ENCODE data around the gene SPPL3.

DNA sequence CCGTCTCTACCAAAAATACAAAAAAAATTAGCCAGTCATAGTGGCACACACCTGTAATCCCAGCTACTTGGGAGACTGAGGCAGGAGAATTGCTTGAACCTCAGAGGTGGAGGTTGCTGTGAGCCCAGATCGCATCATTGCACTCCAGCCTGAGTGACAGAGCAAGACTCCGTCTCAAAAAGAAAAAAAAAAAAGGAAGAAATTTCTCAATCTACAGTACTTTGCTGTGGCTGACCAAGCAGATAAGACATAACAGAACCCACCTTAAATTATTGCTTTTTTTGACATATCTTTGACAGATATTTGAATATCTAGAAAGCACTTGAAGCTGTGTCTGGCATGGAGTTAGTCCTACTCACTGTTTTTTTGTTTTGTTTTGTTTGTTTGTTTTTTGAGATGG lies 39.3 kb upstream of the SPPL3 start:
- TF ChIP-seq, protein P1, sequence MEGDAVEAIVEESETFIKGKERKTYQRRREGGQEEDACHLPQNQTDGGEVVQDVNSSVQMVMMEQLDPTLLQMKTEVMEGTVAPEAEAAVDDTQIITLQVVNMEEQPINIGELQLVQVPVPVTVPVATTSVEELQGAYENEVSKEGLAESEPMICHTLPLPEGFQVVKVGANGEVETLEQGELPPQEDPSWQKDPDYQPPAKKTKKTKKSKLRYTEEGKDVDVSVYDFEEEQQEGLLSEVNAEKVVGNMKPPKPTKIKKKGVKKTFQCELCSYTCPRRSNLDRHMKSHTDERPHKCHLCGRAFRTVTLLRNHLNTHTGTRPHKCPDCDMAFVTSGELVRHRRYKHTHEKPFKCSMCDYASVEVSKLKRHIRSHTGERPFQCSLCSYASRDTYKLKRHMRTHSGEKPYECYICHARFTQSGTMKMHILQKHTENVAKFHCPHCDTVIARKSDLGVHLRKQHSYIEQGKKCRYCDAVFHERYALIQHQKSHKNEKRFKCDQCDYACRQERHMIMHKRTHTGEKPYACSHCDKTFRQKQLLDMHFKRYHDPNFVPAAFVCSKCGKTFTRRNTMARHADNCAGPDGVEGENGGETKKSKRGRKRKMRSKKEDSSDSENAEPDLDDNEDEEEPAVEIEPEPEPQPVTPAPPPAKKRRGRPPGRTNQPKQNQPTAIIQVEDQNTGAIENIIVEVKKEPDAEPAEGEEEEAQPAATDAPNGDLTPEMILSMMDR (IDR thresholded peaks at IDR 0.05; ENCODE audit: low read depth, low read length, poor library complexity, severe bottlenecking), result no peak
- TF ChIP-seq EZH2phosphoT487 (IDR thresholded peaks at IDR 0.05; ENCODE audit: borderline replicate concordance, low read length), result no peak
